Immature natural killer cell (primary cell): ENCODE results near the gene PLK3. TPM values are rescaled to one million over a fixed set of nuclear protein-coding genes. Genes with fewer than 3 reads are reported as not detected.

Experiments used
- DNase-seq, 3 donors: peaks; one replicate each; pipeline ENCODE4 v3.0.0; 2022; ENCODE audit warnings: mixed read lengths in 1 of 3
- H3K27ac Mint-ChIP-seq, 6 donors: one replicate each; pipeline ENCODE4 v1.8.0; 2020; ENCODE audit warnings: mixed read lengths in 6 of 6, mild to moderate bottlenecking in 5 of 6, inconsistent platforms in 4 of 6, moderate library complexity in 3 of 6
- H3K27me3 Mint-ChIP-seq, 3 donors: one replicate each; pipeline ENCODE4 v1.8.0; 2020 to 2021; ENCODE audit warnings: low read depth in 3 of 3, mild to moderate bottlenecking in 3 of 3, mixed read lengths in 3 of 3, moderate library complexity in 3 of 3, inconsistent platforms in 1 of 3
- H3K36me3 Mint-ChIP-seq, 3 donors: one replicate each; pipeline ENCODE4 v1.8.0; 2020; ENCODE audit warnings: mixed read lengths in 3 of 3, inconsistent platforms in 2 of 3, mild to moderate bottlenecking in 2 of 3
- H3K4me1 Mint-ChIP-seq, 2 donors: one replicate each; pipeline ENCODE4 v1.8.0; 2020; ENCODE audit warnings: inconsistent platforms in 2 of 2, mild to moderate bottlenecking in 2 of 2, mixed read lengths in 2 of 2, moderate library complexity in 1 of 2
- H3K4me3 Mint-ChIP-seq, 5 donors: one replicate each; pipeline ENCODE4 v1.8.0; 2020; ENCODE audit warnings: mild to moderate bottlenecking in 5 of 5, mixed read lengths in 5 of 5, inconsistent platforms in 3 of 5, moderate library complexity in 3 of 5
- H3K9me3 Mint-ChIP-seq, 6 donors: one replicate each; pipeline ENCODE4 v1.8.0; 2020; ENCODE audit warnings: mild to moderate bottlenecking in 6 of 6, mixed read lengths in 6 of 6, inconsistent platforms in 4 of 6, moderate library complexity in 3 of 6
- polyA plus RNA-seq, 3 donors: library from polyadenylated mRNA; unstranded; fragments of 300-500 nt; fragmentation: Illumina TruSeq; gene quantifications; one replicate each; pipeline ENCODE4 v1.2.3, GENCODE V29; 2021

Gene PLK3
- polyA plus RNA-seq, 3 donors from 2014 or later: 2.1 to 5.0 (median 2.1) TPM

DNA sequence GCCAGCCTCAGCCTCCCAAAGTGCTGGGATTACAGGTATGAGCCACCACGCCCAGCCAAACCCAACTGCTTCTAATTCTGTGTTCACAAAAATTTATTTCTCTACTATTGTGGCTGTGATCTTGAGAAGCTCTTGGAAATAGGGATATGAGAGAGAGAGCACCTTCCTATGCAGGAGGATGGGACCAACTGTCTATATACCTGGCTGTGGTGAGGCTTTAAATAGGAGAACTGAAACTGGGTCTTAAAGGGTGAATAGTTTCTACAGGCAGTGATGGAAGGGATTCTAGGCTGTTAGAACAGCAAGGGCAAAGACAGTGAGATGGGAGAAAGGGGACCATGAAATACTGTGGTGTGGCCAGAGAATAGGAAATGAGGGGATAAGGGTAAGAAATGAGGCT lies 51.1 kb downstream of the PLK3 start:
- no peaks in the 10 kb centered on the region for H3K9me3 Mint-ChIP-seq
- no peak overlapping the region for H3K27ac Mint-ChIP-seq
- H3K4me3 Mint-ChIP-seq: no peak overlapping the region
- no peaks in the 10 kb centered on the region for H3K4me1 Mint-ChIP-seq
- H3K36me3 Mint-ChIP-seq: peaks cover 10 to 27% (median 17%) of the 10 kb centered on the region in 3 donors
- DNase-seq: no peak
- H3K27me3 Mint-ChIP-seq: peaks cover 0 to 1% (median 0%) of the 10 kb centered on the region in 3 donors

DNA sequence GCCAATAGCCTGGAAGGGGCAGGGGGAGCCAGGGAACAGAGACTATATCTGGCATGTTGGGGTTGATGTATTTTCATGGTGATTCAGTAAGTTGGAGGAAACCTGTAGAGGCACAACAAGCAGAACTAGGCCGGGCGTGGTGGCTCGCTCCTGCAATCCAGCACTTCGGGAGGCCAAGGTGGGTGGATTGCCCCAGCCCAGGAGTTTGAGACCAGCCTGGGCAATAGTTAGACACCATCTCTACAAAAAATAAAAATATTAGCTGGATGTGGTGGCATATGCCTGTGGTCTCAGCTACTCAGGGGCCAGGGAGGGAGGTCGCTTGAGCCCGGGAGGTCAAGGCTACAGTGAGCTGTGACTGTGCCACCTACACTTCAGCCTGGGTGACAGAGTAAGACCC lies 53.0 kb downstream of the PLK3 start:
- H3K27me3 Mint-ChIP-seq: peaks cover 0 to 1% (median 0%) of the 10 kb centered on the region in 3 donors
- DNase-seq: no peak
- no peaks in the 10 kb centered on the region for H3K4me1 Mint-ChIP-seq
- H3K9me3 Mint-ChIP-seq: no peaks in the 10 kb centered on the region
- no peak overlapping the region for H3K27ac Mint-ChIP-seq
- H3K4me3 Mint-ChIP-seq: no peak overlapping the region
- H3K36me3 Mint-ChIP-seq: peaks cover 15 to 33% (median 22%) of the 10 kb centered on the region in 3 donors

DNA sequence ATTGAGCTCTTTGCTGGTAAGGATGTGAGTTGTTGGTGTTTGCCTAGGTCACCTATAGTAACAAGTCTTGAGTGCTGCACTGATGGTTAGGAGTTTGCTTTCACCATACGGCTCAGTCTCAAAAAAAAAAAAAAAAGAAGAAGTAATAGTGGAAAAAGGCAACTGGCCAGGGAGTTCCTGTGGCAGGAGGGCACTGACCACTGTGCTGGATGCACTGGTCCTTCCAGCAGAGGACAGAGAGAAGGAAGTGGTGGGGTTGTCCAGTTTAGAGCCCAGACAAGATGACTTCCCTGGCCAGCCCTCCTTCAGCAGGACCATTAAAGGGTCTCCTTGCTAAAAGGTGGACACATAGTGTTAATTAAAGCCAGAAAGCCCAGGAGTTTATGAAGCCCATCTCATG lies 54.8 kb downstream of the PLK3 start:
- H3K4me3 Mint-ChIP-seq: no peak overlapping the region
- peaks cover 15 to 28% (median 22%) of the 10 kb centered on the region in 3 donors for H3K36me3 Mint-ChIP-seq
- H3K9me3 Mint-ChIP-seq: no peaks in the 10 kb centered on the region
- no peaks in the 10 kb centered on the region for H3K4me1 Mint-ChIP-seq
- no peak overlapping the region for H3K27ac Mint-ChIP-seq
- no peak for DNase-seq
- peaks cover 0 to 1% (median 0%) of the 10 kb centered on the region in 3 donors for H3K27me3 Mint-ChIP-seq

Other genes with a start within 250 kb of the PLK3 start
- 1 to 10 TPM; 4.2 to 8.8 (median 8.7) TPM for gene TMEM53, start 125.9 kb upstream of the PLK3 start, polyA plus RNA-seq
- gene ARMH1, start 125.7 kb upstream of the PLK3 start, polyA plus RNA-seq: 1 to 10 TPM in 1 of 3 donors, under 1 TPM in 1, not detected in 1; 0.50 to 1.6 TPM
- not detected for gene RNU5D-1, start 69.2 kb upstream of the PLK3 start, polyA plus RNA-seq
- gene KIF2C, start 60.5 kb upstream of the PLK3 start, polyA plus RNA-seq: 1 to 10 TPM in 1 of 3 donors, under 1 TPM in 1, not detected in 1; 0.51 to 1.1 TPM
- gene RPS8, start 24.8 kb upstream of the PLK3 start, polyA plus RNA-seq: 100 to 1,000 TPM; 412 to 772 (median 474) TPM
- under 1 TPM in 1 of 3 donors, not detected in 2; 0.37 TPM for gene BEST4, start 12.2 kb upstream of the PLK3 start, polyA plus RNA-seq
- not detected for gene DYNLT4, start 7.0 kb downstream of the PLK3 start, polyA plus RNA-seq
- under 1 TPM in 1 of 3 donors, not detected in 2; 0.38 TPM for gene BTBD19, start 8.1 kb downstream of the PLK3 start, polyA plus RNA-seq
- gene PTCH2, start 42.9 kb downstream of the PLK3 start, polyA plus RNA-seq: under 1 TPM in 1 of 3 donors, not detected in 2; 0.20 TPM
- 10 to 100 TPM; 18.1 to 32.7 (median 24.4) TPM for gene EIF2B3, start 186.2 kb downstream of the PLK3 start, polyA plus RNA-seq
- 10 to 100 TPM in 2 of 3 donors, 1 to 10 TPM in 1; 8.2 to 22.4 (median 17.5) TPM for gene HECTD3, start 210.9 kb downstream of the PLK3 start, polyA plus RNA-seq
- gene UROD, start 211.9 kb downstream of the PLK3 start, polyA plus RNA-seq: 100 to 1,000 TPM in 2 of 3 donors, 10 to 100 TPM in 1; 67.6 to 110 (median 102) TPM